Kidney tubule cell (primary cell): ENCODE results near the gene SH3RF1.

ENCODE experiments used
- DNase-seq: peaks from one replicate; pipeline ENCODE4 v3.0.0-alpha.2; 2018; ENCODE audit warnings: low spot score

SH3RF1 gene

DNA sequence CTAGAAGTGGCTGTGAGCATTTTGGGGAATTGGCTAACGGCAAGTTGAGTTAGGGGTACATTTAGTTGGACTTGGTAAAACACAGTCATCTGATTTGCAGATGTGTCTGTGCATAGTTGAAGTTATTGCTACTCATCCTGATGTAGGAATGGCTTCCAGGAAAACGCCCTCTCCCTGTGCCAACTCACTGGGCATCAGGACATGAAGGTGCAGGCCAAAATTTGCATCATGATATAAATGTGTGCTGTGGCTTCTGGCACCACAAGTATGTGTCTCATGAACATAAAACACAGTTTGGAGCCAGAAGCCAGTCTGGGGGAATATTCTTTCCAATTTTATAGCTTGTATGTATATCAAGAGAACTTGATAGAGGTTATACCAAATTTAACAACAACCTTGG is 206.5 kb downstream of the SH3RF1 start:
- DNase-seq, result no peak

DNA sequence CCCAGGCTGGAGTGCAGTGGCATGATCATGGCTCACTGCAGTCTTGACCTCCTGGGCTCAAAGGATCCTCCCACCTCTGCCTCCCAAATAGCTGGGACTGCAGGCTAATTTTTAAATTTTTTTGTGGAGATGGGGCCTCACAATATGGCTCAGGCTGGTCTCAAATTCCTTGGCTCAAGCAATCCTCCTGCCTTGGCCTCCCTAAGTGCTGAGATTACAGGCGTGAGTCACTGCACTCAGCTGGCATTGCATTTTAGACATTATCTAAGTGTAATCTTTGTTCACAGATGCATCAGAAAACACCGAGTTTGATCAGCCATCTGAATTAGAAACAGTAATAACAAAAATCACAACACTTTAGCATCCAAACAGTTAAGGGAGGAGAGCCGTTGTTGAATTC is 207.3 kb downstream of the SH3RF1 start:
- no peak for DNase-seq

DNA sequence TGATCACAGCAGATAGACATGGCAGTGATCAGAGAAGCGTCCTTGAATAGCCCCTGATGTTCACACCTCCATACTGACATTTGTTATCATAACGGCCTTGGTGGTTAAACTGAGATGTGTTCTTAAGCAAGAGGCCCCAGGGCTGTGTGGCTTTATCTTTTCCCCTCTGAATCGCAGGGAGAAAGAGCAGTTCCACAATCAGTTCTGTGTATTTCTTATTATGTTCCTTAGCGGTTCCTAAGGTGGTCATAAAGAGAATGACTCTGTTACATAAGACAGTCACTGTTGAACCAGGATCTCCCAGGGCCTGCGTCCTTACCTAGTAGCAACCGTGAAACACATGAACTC is 207.9 kb downstream of the SH3RF1 start:
- no peak for DNase-seq

DNA sequence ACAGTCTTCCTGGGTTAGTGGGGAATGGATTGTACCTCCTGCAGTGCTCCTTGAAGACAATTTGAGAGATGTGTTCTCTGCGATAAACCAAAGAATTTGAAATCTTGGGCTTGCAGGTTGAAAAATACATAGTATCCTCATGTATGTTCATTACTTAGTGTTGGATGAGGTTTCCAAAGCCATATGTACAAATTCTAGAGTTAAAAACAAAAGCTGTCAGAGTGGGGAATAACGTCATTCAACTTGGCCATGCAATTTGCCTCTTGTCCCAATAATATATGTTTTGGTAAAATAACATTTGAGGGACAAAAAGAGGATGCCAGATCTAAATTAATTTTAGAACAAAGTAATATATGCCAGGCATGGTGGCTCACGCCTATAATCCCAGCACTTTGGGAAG is 209.4 kb downstream of the SH3RF1 start:
- DNase-seq, result no peak

DNA sequence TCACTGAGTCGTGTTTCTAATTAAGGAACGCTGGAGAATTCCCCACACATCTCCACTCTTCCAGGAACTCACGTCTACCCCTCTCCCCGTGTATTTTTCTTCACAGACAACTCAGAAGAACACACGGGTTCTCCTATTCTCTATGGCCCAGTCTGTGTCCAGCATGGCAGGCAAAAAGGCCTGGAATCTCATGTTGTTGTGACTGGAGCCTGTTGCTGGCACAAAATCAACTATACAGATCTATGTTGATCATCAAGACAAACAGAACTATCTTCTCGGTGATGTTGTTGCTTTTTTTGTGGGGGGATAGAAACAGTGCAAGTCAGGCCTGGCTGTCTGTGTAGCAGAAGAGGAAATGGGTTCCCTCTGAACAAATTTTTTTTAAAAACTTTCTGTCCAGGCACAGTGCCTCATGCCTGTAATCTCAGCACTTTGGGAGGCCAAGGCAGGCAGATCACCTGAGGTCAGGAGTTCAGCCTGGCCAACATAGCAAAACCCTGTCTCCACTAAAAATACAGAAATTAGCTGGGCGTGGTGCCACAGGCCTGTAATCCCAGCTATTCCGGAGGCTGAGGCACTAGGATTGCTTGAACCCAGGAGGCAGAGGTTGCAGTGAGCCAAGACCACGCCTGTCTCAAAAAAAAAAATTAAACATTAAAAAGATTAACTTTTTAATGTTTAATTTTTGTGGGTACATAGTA is 210.2 kb downstream of the SH3RF1 start:
- no peak for DNase-seq

DNA sequence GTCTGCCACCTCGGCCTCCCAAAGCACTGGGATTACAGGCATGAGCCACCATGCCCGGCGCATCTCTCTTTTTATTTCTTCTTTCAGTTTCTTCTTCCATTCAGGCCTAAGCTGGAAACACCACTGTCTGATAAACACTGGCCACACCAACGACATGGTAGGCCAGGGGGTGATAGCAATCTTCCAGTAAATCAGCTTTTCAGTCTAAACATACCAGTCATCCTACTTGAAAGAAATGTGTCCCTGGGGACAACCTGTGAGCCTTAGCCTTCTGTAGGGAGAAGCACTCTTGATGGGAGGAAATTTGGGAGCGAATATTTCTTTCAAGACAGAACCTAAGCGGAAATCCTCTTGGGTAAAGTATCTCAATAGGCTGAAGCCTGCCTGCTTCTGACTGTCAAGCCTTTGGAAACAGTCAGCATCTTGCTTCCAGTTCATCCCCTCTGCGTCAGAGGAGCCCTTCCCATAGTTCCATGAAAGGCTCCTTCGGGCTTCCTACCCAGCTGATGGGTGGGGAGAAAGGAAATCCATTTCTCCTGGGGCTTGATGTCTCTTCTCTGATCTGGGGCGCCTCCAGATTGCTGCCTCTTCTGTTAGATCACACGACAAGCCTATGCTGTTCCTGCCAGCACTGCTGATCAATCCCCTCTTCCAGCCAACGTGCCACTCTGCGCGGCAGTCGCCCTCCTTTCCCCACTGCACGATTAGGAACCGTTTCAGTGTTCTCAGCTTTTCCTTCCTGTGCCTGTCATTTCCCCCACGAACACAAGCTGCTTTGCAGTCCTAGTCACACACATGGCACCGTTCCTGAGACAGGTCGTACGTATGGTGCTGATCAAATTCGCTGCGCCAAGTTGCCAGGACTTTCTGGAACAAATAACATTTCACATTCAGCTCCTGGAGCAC is 211.2 kb downstream of the SH3RF1 start:
- no peak for DNase-seq

DNA sequence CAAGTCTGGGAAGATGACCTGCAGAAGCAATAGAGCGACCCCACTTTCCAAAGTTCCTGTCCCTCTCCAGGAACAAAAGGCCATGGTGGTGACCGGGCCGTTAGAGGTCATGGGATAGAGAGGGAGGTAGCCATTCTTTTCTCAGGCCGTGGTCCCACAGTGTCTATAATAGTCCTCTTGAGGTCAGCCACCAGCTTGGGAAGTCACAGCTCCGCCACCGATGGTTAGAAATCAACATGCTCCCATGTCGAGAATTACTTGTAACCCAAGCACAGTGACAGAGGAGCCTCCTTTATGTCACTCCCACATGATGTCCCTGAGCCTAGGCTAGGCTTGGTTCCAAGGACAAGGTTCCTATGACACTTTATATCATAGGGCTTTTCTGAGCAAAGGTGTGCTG is 212.4 kb downstream of the SH3RF1 start:
- no peak for DNase-seq

DNA sequence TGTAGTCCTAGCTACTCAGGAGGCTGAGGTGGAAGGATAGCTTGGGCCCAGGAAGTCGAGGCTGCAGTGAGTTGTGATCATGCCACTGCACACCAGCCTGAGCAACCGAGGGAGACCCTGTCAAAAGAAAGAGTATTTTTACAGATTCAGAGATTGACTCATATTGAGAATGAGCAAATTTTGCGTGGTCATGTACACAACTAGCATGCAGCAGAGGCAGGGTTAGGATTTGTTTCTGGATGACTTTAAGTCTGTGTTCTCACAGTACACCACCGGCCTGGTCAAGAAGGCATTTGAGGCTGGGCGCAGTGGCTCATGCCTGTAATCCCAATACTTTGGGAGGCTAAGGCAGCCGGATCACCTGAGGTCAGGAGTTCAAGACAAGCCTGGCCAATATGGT is 215.9 kb downstream of the SH3RF1 start:
- DNase-seq, result no peak

DNA sequence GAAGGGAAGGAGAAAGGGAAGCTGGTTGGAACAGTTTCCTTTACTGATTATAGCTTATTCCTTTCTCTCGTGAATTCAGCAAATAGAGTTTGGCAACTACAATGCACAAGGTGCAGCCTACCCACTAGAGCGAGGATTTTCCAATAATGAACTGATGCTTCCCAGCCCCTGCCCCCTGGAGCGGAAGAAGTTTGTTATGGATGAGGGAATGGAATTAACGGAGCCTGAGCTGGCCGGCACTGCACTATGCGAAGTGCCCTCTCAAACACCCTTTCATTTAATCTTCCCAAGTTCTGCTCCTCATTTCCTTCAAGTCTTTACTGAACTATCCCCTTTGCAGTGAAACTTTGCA is 218.2 kb downstream of the SH3RF1 start:
- DNase-seq, result no peak

DNA sequence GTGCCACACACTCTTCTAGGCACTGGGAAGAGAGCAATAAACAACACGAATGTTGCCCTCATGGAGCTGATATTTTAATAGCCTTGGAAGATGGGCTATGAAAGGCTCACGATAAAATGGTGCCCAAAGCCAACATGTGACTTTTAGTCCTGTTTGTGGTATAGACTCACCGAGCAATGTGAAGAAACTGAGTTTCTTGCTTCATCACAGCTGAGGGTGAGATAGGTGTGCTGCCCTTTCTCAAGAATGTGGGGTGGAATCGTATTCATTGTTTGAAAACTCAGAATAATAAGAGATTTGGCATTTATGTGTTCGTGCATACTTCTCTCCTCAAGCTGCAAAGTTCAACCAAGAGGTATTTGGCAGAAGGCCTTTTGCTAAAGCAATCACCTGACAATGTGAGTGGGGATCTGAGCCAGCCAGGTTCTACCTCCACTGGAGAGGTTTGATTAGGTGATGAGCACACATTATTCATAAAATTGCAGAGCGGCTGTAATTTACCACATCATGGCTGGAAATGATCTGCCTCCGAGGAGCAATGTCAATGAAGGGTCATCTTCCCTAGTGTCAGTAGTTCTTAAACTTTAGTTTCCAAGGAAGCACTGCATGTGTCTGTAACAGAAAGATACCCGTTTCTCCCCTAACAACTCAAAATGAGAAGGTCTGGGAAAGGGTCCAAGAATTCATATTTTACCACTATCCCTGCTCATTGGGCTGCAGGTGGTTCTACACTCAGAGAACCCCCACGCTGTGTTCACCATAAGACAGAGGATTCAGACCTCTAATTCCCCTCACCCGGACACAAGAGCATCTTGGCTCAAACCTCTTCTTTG is 218.8 kb downstream of the SH3RF1 start:
- DNase-seq, result peak; percentile 14

DNA sequence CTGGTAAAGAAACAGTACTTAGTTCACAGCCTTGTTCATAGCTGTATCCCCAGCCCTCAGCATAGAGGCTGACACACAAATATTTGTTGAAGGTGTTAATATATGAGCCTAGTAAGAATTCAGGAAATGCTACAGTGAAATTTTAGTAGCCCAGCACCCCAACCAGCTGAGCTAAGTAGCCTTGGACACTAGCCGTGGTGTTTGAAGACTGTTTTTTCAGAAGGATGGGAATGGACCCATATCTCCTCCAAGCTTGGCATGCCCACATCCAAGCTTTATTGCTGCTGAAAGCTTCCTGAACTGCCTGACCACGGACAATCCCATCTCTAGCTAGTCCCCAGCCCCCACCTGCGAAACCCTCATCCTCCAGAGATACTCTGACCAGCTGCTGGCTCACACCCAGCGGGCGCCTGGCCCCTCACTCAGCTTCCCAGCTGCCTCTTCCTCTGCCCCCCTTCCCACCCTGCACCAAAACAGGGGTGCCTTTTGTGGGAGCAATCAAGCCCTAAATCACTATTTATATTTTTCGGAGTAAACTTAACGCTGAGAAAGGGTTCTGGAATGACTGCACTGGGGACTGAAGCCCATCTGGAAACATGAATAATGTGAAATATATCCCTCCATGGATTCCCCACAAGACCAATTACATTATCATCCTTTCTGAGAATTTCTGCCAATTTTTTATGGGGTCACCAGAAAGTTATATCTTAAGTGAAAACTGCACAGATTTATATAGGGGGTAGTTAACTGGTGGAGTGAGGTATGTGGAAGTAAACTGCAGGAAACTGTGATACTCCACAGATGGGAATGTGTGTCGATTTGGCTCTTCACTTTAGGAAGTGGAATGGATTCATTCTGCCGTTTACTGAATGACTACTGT is 219.6 kb downstream of the SH3RF1 start:
- DNase-seq, result no peak

DNA sequence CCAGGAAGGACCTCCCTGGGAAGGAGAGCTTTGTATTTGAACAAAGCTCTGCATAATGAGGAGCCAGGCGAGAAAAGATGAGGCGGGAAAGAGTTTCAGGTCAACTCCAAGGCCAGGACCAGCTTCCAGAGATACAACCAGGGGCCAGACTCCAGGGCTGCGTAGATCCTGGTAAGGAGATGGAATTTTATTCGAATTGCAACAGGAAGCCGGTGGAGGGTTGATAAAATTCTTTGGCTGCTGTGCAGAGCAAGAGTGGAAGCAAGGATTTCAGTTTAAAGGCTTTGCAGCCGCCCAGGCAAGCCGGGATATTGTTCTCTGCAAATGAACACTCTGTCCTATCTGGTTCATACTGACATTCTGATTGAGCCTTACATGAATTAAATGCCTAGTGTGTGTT is 220.5 kb downstream of the SH3RF1 start:
- DNase-seq, result no peak

DNA sequence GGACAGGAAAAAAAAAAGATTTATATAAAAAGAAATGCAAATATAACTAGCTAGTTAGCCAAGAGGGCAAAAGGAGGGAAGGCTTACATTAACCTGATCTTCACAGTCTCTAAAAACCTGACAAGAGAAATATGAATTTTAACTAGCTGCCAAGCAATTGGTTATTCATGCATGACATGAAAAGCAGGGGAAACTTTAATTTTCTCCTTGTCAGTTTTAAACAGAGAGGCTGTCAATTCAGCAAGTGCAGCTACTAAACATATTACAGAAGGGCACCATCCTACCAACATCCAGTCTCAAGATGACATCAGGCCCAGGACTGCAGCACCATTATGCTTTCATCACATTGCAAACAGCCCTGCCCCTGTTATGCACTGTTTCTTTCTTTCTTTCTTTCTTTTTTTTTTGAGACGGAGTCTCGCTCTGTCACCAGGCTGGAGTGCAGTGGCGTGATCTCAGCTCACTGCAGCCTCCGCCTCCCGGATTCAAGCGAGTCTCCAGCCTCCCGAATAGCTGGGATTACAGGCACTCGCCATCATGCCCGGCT is 221.8 kb downstream of the SH3RF1 start:
- no peak for DNase-seq

DNA sequence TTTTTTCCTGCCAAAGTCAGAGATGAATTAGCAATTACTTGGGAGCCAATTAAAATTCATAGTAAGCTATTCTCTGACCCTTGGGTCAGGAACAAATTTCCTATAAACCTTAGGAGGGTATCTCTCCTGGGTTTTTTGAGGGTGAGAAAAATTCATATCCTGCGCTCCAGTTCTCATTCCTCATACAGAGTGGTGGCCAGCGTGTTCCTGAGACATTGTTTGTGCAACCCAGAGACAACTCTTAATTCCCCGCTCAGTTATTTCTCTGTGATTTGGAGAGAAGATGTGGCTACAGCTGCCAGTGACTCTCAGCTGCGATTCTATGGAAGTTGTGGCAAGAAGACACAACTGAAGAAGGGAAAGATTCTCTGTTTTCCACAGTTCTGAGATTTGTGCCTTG is 222.8 kb downstream of the SH3RF1 start:
- no peak for DNase-seq

DNA sequence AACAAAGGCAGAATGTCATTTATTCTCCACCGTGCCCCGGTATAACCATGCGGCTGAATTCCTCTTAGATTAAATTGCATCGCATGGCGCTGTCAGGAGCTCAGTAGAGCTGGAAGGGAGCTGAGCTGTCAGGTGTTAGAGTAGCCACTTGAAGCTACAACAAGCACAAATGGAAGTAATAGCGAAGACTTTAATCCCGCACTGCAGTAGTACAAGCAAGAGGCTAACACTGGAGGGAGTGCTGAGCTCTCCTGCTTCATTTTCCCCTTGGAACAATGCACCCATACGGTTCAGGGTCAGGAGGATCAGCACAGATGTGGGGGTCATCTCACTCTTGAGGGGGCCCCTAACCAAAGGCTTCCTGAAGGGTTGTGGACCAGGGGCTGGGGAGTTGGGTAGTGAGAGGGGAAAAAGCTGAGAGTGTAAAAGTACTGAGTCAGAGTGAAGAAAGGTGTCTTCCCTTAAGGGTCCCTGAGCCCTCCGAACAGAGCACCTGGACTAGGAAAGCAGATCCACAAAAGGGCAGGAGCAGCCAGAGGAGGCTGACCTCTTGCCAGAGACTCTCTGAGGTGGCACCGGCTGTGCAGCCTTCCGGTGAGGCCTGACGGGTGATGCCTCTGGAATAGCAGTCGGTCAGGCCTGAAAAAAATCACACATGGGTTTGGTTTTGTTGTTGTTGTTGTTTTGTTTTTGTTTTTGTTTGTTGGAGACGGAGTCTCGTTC is 224.7 kb downstream of the SH3RF1 start:
- no peak for DNase-seq

DNA sequence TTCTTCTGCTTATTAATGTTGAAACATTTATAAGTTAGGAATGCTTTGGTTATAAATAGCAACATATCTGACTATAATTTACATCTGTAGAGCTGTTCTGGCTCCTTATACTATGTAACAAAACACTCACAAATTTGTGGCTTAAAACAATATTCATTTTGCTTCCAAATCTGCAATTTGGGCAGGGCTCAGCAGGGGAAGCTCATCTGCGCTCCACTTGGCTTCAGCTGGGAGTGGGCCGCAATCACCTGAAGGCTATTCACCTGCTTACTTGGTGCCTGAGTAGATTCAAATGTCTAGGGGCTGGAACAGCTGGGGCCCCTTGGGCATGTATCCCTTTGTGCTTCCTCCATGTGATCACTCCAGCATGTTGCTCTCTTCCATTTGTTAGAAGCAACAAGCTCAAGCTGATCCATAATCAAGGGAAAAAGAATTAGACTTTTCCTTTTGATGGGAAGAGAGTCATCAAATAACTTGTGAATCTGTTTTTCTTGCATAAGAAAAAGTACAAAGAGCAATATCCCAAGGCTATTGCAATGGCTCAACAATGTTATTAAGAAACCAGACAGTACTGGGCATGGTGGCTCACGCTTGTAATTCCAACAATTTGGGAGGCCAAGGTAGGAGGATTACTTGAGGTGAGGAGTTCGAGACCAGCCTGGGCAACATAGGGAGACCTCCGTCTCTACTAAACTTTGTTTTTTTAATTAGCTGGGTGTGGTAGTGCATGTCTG is 225.9 kb downstream of the SH3RF1 start:
- no peak for DNase-seq
